Neuronal stem cell (in vitro differentiated cells): ENCODE results near the gene ZNF202. TPM values are rescaled to one million over a fixed set of nuclear protein-coding genes. Genes with fewer than 3 reads are reported as not detected.
A peak's percentile ranks its signal among the peaks of the same experiment; 100 is the strongest.

ENCODE experiments used
- DNase-seq: peaks from one replicate; pipeline ENCODE4 v3.0.0-alpha.2; 2013; ENCODE audit warnings: low spot score
- H2AFZ ChIP-seq: one replicate; pipeline ENCODE4 v1.6.1; 2013; ENCODE audit warnings: mild to moderate bottlenecking, low read length, inconsistent platforms
- H2AK5ac ChIP-seq: 2 replicates; pipeline ENCODE4 v1.6.1; 2013; ENCODE audit warnings: low read depth, mild to moderate bottlenecking, inconsistent platforms, low read length, moderate library complexity, mixed read lengths
- H2BK120ac ChIP-seq: 2 replicates; pipeline ENCODE4 v1.6.1; 2013; ENCODE audit warnings: low read depth, mild to moderate bottlenecking, inconsistent platforms, low read length, moderate library complexity, mixed read lengths
- H2BK12ac ChIP-seq: one replicate; pipeline ENCODE4 v1.6.1; 2013; ENCODE audit warnings: low read length, inconsistent platforms
- H2BK15ac ChIP-seq: 2 replicates; pipeline ENCODE4 v1.6.1; 2013; ENCODE audit warnings: mild to moderate bottlenecking, low read length, inconsistent platforms, mixed read lengths
- H2BK5ac ChIP-seq: one replicate; pipeline ENCODE4 v1.6.1; 2013; ENCODE audit warnings: inconsistent platforms, mild to moderate bottlenecking, low read length, moderate library complexity
- H3K14ac ChIP-seq: one replicate; pipeline ENCODE4 v1.6.1; 2013; ENCODE audit warnings: low read length, inconsistent platforms
- H3K18ac ChIP-seq: 2 replicates; pipeline ENCODE4 v1.6.1; 2013; ENCODE audit warnings: low read length, inconsistent platforms
- H3K23ac ChIP-seq: 2 replicates; pipeline ENCODE4 v1.6.1; 2013; ENCODE audit warnings: low read depth, mild to moderate bottlenecking, mixed read lengths, low read length, inconsistent platforms; ENCODE audit not compliant: poor library complexity
- H3K27ac ChIP-seq: replicated peaks from 3 replicates; pipeline ENCODE4 v1.5.1; 2013; ENCODE audit warnings: low read length, inconsistent platforms
- H3K27me3 ChIP-seq, 3 experiments: 2 replicates each; pipeline ENCODE4 v1.6.1; 2013; ENCODE audit warnings: low read length in 3 of 3, mild to moderate bottlenecking in 2 of 3, inconsistent platforms in 1 of 3, low read depth in 1 of 3, mixed read lengths in 1 of 3, moderate library complexity in 1 of 3; ENCODE audit not compliant: control insufficient read depth in 3 of 3, insufficient read depth in 3 of 3
- H3K36me3 ChIP-seq, 2 donors: replicated peaks in 1 of 2; 2 replicates each; pipeline ENCODE4 v1.6.1; 2013; ENCODE audit warnings: low read length in 2 of 2; ENCODE audit not compliant: control insufficient read depth in 2 of 2, insufficient read depth in 2 of 2
- H3K4ac ChIP-seq: 2 replicates; pipeline ENCODE4 v1.6.1; 2013; ENCODE audit warnings: inconsistent platforms, mild to moderate bottlenecking, low read length, moderate library complexity
- H3K4me1 ChIP-seq, 2 donors: 1 replicate in 1 of 2; 2 replicates in 1 of 2; pipeline ENCODE4 v1.6.1; 2013; ENCODE audit warnings: low read length in 2 of 2, low read depth in 1 of 2; ENCODE audit not compliant: control insufficient read depth in 2 of 2, insufficient read depth in 1 of 2
- H3K4me2 ChIP-seq: one replicate; pipeline ENCODE4 v1.6.1; 2013; ENCODE audit warnings: mild to moderate bottlenecking, low read length, inconsistent platforms; ENCODE audit not compliant: insufficient read depth, poor library complexity, severe bottlenecking
- H3K4me3 ChIP-seq, 2 donors: 2 replicates each; pipeline ENCODE4 v1.5.1; 2013; ENCODE audit warnings: low read length in 2 of 2, mild to moderate bottlenecking in 2 of 2, inconsistent platforms in 1 of 2, moderate library complexity in 1 of 2
- H3K79me1 ChIP-seq: one replicate; pipeline ENCODE4 v1.6.1; 2013; ENCODE audit warnings: low read depth, mild to moderate bottlenecking, inconsistent platforms, low read length, moderate library complexity
- H3K9ac ChIP-seq: one replicate; pipeline ENCODE4 v1.6.1; 2013; ENCODE audit warnings: mild to moderate bottlenecking, low read depth, low read length, inconsistent platforms; ENCODE audit not compliant: poor library complexity
- H3K9me3 ChIP-seq, 2 donors: replicated peaks in 1 of 2; 2 replicates each; pipeline versions ENCODE3 to v1.6.1; 2013; ENCODE audit warnings: low read length in 2 of 2, mild to moderate bottlenecking in 2 of 2, inconsistent platforms in 1 of 2, low read depth in 1 of 2, mixed read lengths in 1 of 2, moderate library complexity in 1 of 2; ENCODE audit not compliant: control insufficient read depth in 2 of 2, insufficient read depth in 1 of 2
- H4K8ac ChIP-seq: one replicate; pipeline ENCODE4 v1.6.1; 2013; ENCODE audit warnings: low read depth, mild to moderate bottlenecking, inconsistent platforms, low read length, moderate library complexity
- H4K91ac ChIP-seq: one replicate; pipeline ENCODE4 v1.6.1; 2013; ENCODE audit warnings: low read length, low read depth, mild to moderate bottlenecking, inconsistent platforms; ENCODE audit not compliant: poor library complexity
- WGBS, 2 donors: extraction: QIAGEN DNeasy Blood & Tissue Kit; methylation state at CpG; one replicate each; pipeline ENCODE4 v1.1.7; 2013; ENCODE audit warnings: missing lambda C conversion rate in 2 of 2, mixed read lengths in 1 of 2; ENCODE audit not compliant: insufficient read length in 2 of 2, insufficient replicate concordance in 1 of 2; ENCODE audit errors: extremely low coverage in 2 of 2; 5-methylcytosine and 5-hydroxymethylcytosine counted together
- polyA plus RNA-seq, 2 experiments: library from polyadenylated mRNA; stranded (reverse); fragments of 200-250 nt; gene quantifications; one replicate each; pipeline ENCODE4 v1.2.3, GENCODE V29; 2013

Gene ZNF202
- polyA plus RNA-seq (2013, experiment 1 of 2) = 6.6 TPM
- polyA plus RNA-seq (2013, experiment 2 of 2) = 6.2 TPM

DNA sequence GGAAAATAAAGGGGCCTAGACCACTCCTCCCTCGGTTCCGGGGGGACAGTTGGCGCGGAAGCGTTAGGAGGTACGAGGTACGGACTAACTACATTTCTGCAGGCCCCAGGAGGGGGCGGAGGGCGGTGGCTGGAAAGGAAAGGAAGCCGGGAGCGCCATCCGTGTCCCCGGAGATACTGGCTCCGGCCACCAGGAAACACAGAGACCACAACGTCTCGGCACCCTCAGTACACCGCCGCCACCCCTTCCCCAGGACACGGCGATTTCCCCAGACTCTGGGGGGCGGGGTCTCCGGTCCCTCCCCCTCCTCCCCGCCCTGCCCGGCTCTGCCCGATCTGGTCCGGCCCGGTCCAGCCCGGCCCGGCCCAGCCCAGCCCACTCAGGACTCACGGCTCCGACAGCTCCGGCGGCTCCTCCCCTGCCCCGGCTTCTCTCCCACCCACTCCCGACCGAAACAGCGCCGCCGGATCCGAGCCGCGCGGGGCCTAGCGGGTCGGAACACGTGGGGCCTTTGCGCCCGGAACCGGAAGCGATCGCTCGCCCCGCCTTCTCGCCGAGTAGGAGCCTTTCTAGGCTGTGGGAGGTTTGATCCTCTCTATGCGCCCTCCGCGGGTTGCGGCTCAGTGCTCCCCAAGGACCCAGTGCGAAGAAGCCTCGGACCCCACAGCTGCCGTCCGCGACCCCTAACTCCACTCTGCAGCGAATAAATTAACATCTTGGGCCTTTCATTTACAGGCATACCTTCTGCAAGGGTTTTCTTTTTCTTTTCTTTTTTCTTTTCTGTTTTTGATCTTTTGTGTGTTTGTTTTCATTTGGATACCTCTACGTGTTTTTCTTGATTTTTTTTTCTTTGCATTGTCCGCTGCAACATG is at the start of gene ZNF202:
ZNF202 (minus strand) TSS at position 502 of the 872 bp plus-strand sequence. CDS start 10,772 bp downstream, outside the sequence.
- peaks cover 9 to 11% of the 10 kb centered on the region in 2 donors for H3K4me1 ChIP-seq
- H3K4me3 ChIP-seq = peak within 1 kb of the TSS; percentile 85 to 87
- H3K14ac ChIP-seq = no peak within 1 kb of the TSS
- H3K4ac ChIP-seq = no peak within 1 kb of the TSS
- peak within 1 kb of the TSS; percentile 43 for H2BK5ac ChIP-seq
- no peak within 1 kb of the TSS for H2AK5ac ChIP-seq
- H4K91ac ChIP-seq = no peak within 1 kb of the TSS
- H2BK12ac ChIP-seq = no peak within 1 kb of the TSS
- H3K36me3 ChIP-seq = peaks cover 13 to 39% of the 10 kb centered on the region in 2 donors
- peak within 1 kb of the TSS; percentile 98 for H2AFZ ChIP-seq
- peak; percentile 81 for DNase-seq
- H3K27me3 ChIP-seq = no peaks in the 10 kb centered on the region
- H3K23ac ChIP-seq = peak within 1 kb of the TSS; percentile 90
- peak within 1 kb of the TSS; percentile 83 for H3K9ac ChIP-seq
- no peaks in the 10 kb centered on the region for H3K79me1 ChIP-seq
- H3K27ac ChIP-seq = no peak within 1 kb of the TSS
- H4K8ac ChIP-seq = no peak within 1 kb of the TSS
- peak within 1 kb of the TSS; percentile 91 for H3K18ac ChIP-seq
- WGBS, 2 donors = no CpG with 5 or more reads among the region's 67 CpGs
- H2BK120ac ChIP-seq = no peak within 1 kb of the TSS
- no peak within 1 kb of the TSS for H2BK15ac ChIP-seq
- peak within 1 kb of the TSS; percentile 85 for H3K4me2 ChIP-seq
- H3K9me3 ChIP-seq = peaks cover 6 to 24% of the 10 kb centered on the region in 2 donors

DNA sequence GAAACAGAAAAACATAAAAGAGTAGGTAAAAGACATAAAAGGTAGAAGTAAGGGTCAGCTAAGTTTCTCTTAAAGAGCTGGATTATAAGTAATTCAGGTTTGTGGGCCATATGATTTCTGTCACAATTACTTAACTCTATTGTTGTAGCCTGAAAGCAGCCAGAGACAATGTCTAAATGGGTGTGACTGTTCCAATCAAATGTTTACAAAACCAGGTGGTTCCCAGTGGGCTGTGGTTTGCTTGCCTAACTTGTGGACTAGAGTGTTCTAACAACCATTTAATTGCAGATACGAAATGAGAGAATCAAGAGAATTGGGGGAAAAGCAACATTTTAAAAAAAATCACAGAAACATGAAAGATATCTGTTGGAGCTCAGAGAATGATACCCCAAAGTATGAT is 42.1 kb upstream of the ZNF202 start:
- H3K79me1 ChIP-seq = no peaks in the 10 kb centered on the region
- H3K9me3 ChIP-seq = no peaks in the 10 kb centered on the region
- no peak overlapping the region for H2BK12ac ChIP-seq
- no peak for DNase-seq
- no peak overlapping the region for H3K4me3 ChIP-seq
- no peak overlapping the region for H4K91ac ChIP-seq
- no peak overlapping the region for H2BK15ac ChIP-seq
- H3K18ac ChIP-seq = no peak overlapping the region
- no peak overlapping the region for H3K4me2 ChIP-seq
- no peak overlapping the region for H3K4ac ChIP-seq
- no CpG with 5 or more reads among the region's 1 CpG for WGBS, 2 donors
- H2BK5ac ChIP-seq = no peak overlapping the region
- no peak overlapping the region for H2BK120ac ChIP-seq
- H2AK5ac ChIP-seq = no peak overlapping the region
- H3K14ac ChIP-seq = no peak overlapping the region
- no peak overlapping the region for H3K23ac ChIP-seq
- H2AFZ ChIP-seq = no peak overlapping the region
- H3K27ac ChIP-seq = no peak overlapping the region
- H3K27me3 ChIP-seq = no peaks in the 10 kb centered on the region
- H4K8ac ChIP-seq = no peak overlapping the region
- H3K36me3 ChIP-seq = no peaks in the 10 kb centered on the region
- H3K4me1 ChIP-seq = no peaks in the 10 kb centered on the region
- H3K9ac ChIP-seq = no peak overlapping the region

DNA sequence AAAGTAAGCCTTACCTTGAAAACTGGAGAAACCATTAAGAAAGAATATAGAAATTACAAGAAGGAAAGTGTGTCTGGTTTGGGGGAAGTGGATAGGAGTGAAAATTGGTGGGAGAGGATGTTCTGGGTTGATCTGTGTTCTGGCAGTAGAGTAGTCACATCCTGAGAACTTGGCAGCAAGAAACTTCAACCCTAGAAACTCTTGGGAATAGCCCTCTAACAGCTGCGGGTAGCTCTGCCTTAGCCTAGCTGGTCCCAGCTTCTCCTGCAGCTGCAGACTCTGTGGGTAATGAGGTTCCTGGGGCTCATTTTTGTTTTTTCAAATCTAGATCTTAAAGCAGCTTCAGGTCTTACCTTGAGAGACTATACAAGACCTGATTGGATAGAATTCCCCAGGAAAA is 37.1 kb upstream of the ZNF202 start:
- H2BK5ac ChIP-seq = no peak overlapping the region
- H2AFZ ChIP-seq = no peak overlapping the region
- H2AK5ac ChIP-seq = no peak overlapping the region
- no peak overlapping the region for H4K8ac ChIP-seq
- H4K91ac ChIP-seq = no peak overlapping the region
- no peaks in the 10 kb centered on the region for H3K9me3 ChIP-seq
- H3K4me3 ChIP-seq = no peak overlapping the region
- no peaks in the 10 kb centered on the region for H3K79me1 ChIP-seq
- no peak overlapping the region for H2BK120ac ChIP-seq
- H3K4ac ChIP-seq = no peak overlapping the region
- WGBS, 2 donors = no CpG with 5 or more reads among the region's 1 CpG
- H3K27me3 ChIP-seq = no peaks in the 10 kb centered on the region
- no peak overlapping the region for H3K18ac ChIP-seq
- no peak for DNase-seq
- H3K9ac ChIP-seq = no peak overlapping the region
- no peak overlapping the region for H2BK15ac ChIP-seq
- no peaks in the 10 kb centered on the region for H3K4me1 ChIP-seq
- no peaks in the 10 kb centered on the region for H3K36me3 ChIP-seq
- H3K23ac ChIP-seq = no peak overlapping the region
- no peak overlapping the region for H2BK12ac ChIP-seq
- H3K4me2 ChIP-seq = no peak overlapping the region
- no peak overlapping the region for H3K27ac ChIP-seq
- H3K14ac ChIP-seq = no peak overlapping the region

DNA sequence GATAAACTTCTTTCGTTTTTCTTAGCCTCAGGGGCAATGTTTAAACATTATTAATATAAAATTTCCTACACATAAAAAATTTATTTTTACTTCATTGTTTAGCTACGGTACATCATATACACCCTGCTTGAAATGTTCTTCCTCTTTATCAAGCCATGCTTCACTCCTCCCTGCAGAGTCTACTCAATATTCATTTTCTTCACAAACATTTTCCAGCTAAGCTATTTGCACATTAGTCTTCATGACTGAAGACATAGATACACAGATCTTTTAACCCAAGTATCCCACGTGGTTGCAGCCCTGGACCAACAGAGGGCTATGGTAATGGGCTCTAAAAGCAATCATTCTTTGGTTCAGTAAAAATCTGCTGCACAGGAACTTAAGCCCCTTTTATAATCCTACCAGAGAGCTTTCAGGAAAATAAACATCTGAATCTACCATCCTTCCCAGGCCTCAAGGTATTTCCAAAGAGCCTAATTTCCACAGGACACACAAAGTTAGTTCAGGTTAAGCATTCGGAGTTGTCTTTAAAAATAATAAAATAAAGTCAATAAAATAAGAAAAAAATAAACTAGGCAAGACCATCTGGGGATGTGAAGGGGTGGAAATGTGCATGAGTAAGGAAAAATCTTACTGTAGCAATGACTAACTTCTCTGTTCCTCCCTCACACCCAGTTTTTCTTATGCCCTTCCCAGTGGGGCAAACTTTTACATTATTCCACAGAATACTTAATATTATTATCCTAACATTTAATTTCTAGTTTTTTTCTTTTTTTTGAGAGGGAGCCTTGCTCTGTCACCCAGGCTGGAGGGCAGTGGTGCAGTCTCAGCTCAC is 34.5 kb upstream of the ZNF202 start:
- Histone ChIP-seq H3K4me2 (no peak overlapping the region), H3K27me3 (no peaks in the 10 kb centered on the region), H3K18ac (no peak overlapping the region), H2BK120ac (no peak overlapping the region), H2BK5ac (no peak overlapping the region), H2AFZ (no peak overlapping the region), H3K14ac (no peak overlapping the region), H3K79me1 (no peaks in the 10 kb centered on the region), H4K91ac (no peak overlapping the region), H3K36me3 (no peaks in the 10 kb centered on the region), H3K23ac (no peak overlapping the region), H2BK15ac (no peak overlapping the region), H2BK12ac (no peak overlapping the region), H3K4me1 (no peaks in the 10 kb centered on the region), H3K27ac (no peak overlapping the region), H4K8ac (no peak overlapping the region), H3K9me3 (no peaks in the 10 kb centered on the region), H2AK5ac (no peak overlapping the region), H3K4me3 (no peak overlapping the region), H3K4ac (no peak overlapping the region), H3K9ac (no peak overlapping the region)
- DNase-seq = no peak
- WGBS, 2 donors = no CpG with 5 or more reads among the region's 4 CpGs
